SKM-1 (cell line): ENCODE results near the gene SYP.

Experiments used
- DNase-seq: peaks from one replicate; lab custom pipeline; 2025; ENCODE audit not compliant: unreplicated experiment; lab: John Stamatoyannopoulos, UW

SYP gene

GRCh38 chrX:49221868-49222267, 21.9 kb upstream of the SYP start:
- DNase-seq: no peak

GRCh38 chrX:49220100-49220499, 20.1 kb upstream of the SYP start:
- DNase-seq: no peak

- no peak for DNase-seq
Observed at GRCh38 chrX:49214996-49215526, 15.1 kb upstream of the SYP start.

GRCh38 chrX:49214416-49214815, 14.4 kb upstream of the SYP start:
- DNase-seq: no peak

- no peak for DNase-seq
Observed at GRCh38 chrX:49212861-49213260, 12.9 kb upstream of the SYP start.

- no peak for DNase-seq
Observed at GRCh38 chrX:49212209-49212608, 12.2 kb upstream of the SYP start.

- no peak for DNase-seq
Observed at GRCh38 chrX:49211074-49211473, 11.1 kb upstream of the SYP start.

- DNase-seq: no peak
Observed at GRCh38 chrX:49210406-49210805, 10.4 kb upstream of the SYP start.

GRCh38 chrX:49209434-49210251, 9.7 kb upstream of the SYP start:
- no peak for DNase-seq

- no peak for DNase-seq
Observed at GRCh38 chrX:49208399-49208798, 8.4 kb upstream of the SYP start.

- no peak for DNase-seq
Observed at GRCh38 chrX:49206543-49206942, 6.5 kb upstream of the SYP start.

GRCh38 chrX:49205443-49205842, 5.5 kb upstream of the SYP start:
- no peak for DNase-seq

- no peak for DNase-seq
Observed at GRCh38 chrX:49204709-49205108, 4.7 kb upstream of the SYP start.

- no peak for DNase-seq
Observed at GRCh38 chrX:49204017-49204416, 4.0 kb upstream of the SYP start.

- no peak for DNase-seq
Observed at GRCh38 chrX:49203536-49203935, 3.5 kb upstream of the SYP start.

- DNase-seq: no peak
Observed at GRCh38 chrX:49202022-49202421, 2.0 kb upstream of the SYP start.

GRCh38 chrX:49199315-49199595, 738 bp downstream of the SYP start:
- DNase-seq: no peak

GRCh38 chrX:49198540-49199314, 1.3 kb downstream of the SYP start:
- no peak for DNase-seq

GRCh38 chrX:49197543-49198087, 2.4 kb downstream of the SYP start:
- no peak for DNase-seq

GRCh38 chrX:49193542-49193964, 6.4 kb downstream of the SYP start:
- no peak for DNase-seq

GRCh38 chrX:49192722-49193328, 7.2 kb downstream of the SYP start:
- DNase-seq: peak; percentile 13

GRCh38 chrX:49191574-49192011, 8.4 kb downstream of the SYP start:
- DNase-seq: no peak
